LNCaP clone FGC (cell line): ENCODE results near the gene CNDP2.

ENCODE experiments used
- DNase-seq: peaks from one replicate; pipeline ENCODE4 v3.0.0-alpha.2; 2011; ENCODE audit warnings: low read depth
- H3K4me3 ChIP-seq: 2 replicates; pipeline ENCODE4 v1.5.1; 2011; ENCODE audit warnings: mild to moderate bottlenecking, low read depth, low read length, control low read depth
- CTCF ChIP-seq: IDR thresholded peaks from 2 replicates; pipeline ENCODE4 v1.5.1; 2012; ENCODE audit warnings: mild to moderate bottlenecking; ENCODE audit not compliant: control insufficient read depth, insufficient read depth; ENCODE audit errors: extremely low read depth

CNDP2 gene

GRCh38 chr18:74567822-74568221 lies 71.7 kb downstream of the CNDP2 start:
- no peak overlapping the region for H3K4me3 ChIP-seq
- DNase-seq = no peak
- TF ChIP-seq CTCF = no peak

- no peak for DNase-seq
- no peak overlapping the region for H3K4me3 ChIP-seq
- no peak for TF ChIP-seq CTCF
Measured at GRCh38 chr18:74569401-74569800, 73.2 kb downstream of the CNDP2 start.

- no peak for TF ChIP-seq CTCF
- H3K4me3 ChIP-seq = no peak overlapping the region
- DNase-seq = no peak
Measured at GRCh38 chr18:74570266-74570665, 74.1 kb downstream of the CNDP2 start.

GRCh38 chr18:74571895-74572680 lies 75.9 kb downstream of the CNDP2 start:
- no peak for DNase-seq
- TF ChIP-seq CTCF = no peak
- H3K4me3 ChIP-seq = no peak overlapping the region

GRCh38 chr18:74573053-74573452 lies 76.9 kb downstream of the CNDP2 start:
- no peak for TF ChIP-seq CTCF
- no peak for DNase-seq
- no peak overlapping the region for H3K4me3 ChIP-seq
